Activated CD4-positive, alpha-beta T cell treated with anti-CD3 and anti-CD28 coated beads, Interleukin-2, amount 10 ng/mL, durations not matched to agents 7 days and 5 days (primary cell): ENCODE data around the gene SLC2A10. TPM values are rescaled to one million over a fixed set of nuclear protein-coding genes. Genes with fewer than 3 reads are reported as not detected.
"Not testable (repeated sequence)": the region's sequence is repeated elsewhere in the genome, so short reads cannot be mapped to it uniquely, and the experiment has no call there.

ENCODE experiments used
- CTCF ChIA-PET: fragments of 350-600 bp; sonication (Branson Sonifier 250); formaldehyde crosslinking; loops from one replicate; lab custom pipeline; 2021; ENCODE audit warnings: antibody characterized with exemption; lab: Charles Lee
- POLR2A ChIA-PET: fragments of 350-600 bp; sonication (Branson Sonifier 250); formaldehyde crosslinking; loops from one replicate; lab custom pipeline; 2021; ENCODE audit warnings: antibody characterized with exemption; lab: Charles Lee
- DNase-seq: peaks from one replicate; pipeline ENCODE4 v3.0.0-alpha.2; 2020
- H3K27ac Mint-ChIP-seq: one replicate; pipeline ENCODE4 v1.8.0; 2021; ENCODE audit warnings: mild to moderate bottlenecking, moderate library complexity, mixed read lengths
- H3K27me3 Mint-ChIP-seq: one replicate; pipeline ENCODE4 v1.8.0; 2021; ENCODE audit warnings: mixed read lengths
- H3K36me3 Mint-ChIP-seq: one replicate; pipeline ENCODE4 v1.8.0; 2021; ENCODE audit warnings: low read depth, mixed read lengths
- H3K4me1 Mint-ChIP-seq: one replicate; pipeline ENCODE4 v1.8.0; 2021; ENCODE audit warnings: mixed read lengths
- H3K4me3 Mint-ChIP-seq: one replicate; pipeline ENCODE4 v1.8.0; 2021; ENCODE audit warnings: mild to moderate bottlenecking, moderate library complexity, mixed read lengths
- H3K9me3 Mint-ChIP-seq: one replicate; pipeline ENCODE4 v1.8.0; 2021; ENCODE audit warnings: mixed read lengths
- total RNA-seq, 2 experiments: library from RNA; stranded (reverse); gene quantifications; one replicate each; pipeline ENCODE4 v1.2.3, GENCODE V29; 2021

SLC2A10 gene
- total RNA-seq, 2 experiments from 2014 or later: not detected

GRCh38 chr20:46673394-46674252 lies 35.8 kb upstream of the SLC2A10 start:
- Mint-ChIP-seq H3K27ac (no peak overlapping the region), H3K4me1 (no peaks in the 10 kb centered on the region), H3K4me3 (no peak overlapping the region), H3K9me3 (peaks cover 6% of the 10 kb centered on the region), H3K36me3 (no peaks in the 10 kb centered on the region), H3K27me3 (no peaks in the 10 kb centered on the region)
- ChIA-PET CTCF (no interaction called here), POLR2A (no interaction called here)
- no peak for DNase-seq

GRCh38 chr20:46674253-46675083 lies 35.0 kb upstream of the SLC2A10 start:
- H3K4me1 Mint-ChIP-seq: no peaks in the 10 kb centered on the region
- peaks cover 6% of the 10 kb centered on the region for H3K9me3 Mint-ChIP-seq
- no peaks in the 10 kb centered on the region for H3K36me3 Mint-ChIP-seq
- H3K27ac Mint-ChIP-seq: no peak overlapping the region
- H3K4me3 Mint-ChIP-seq: no peak overlapping the region
- H3K27me3 Mint-ChIP-seq: no peaks in the 10 kb centered on the region
- CTCF ChIA-PET: interaction anchor here (0.7 to 1.2 kb wide), 2 partner anchors 47 to 270 kb away, joined by 3 to 5 read pairs; no protein-coding TSS in a partner anchor
- no peak for DNase-seq
- POLR2A ChIA-PET: no interaction called here

GRCh38 chr20:46676649-46677316 lies 32.7 kb upstream of the SLC2A10 start:
- H3K27ac Mint-ChIP-seq, H3K36me3 Mint-ChIP-seq, H3K27me3 Mint-ChIP-seq, H3K4me3 Mint-ChIP-seq, POLR2A ChIA-PET, DNase-seq, H3K9me3 Mint-ChIP-seq: not testable (repeated sequence)
- CTCF ChIA-PET: interaction anchor here (1.1 kb wide), 1 partner anchor 12 kb away, joined by 3 read pairs; the partner anchor contains the start of gene TP53RK
- peaks cover 10% of the 10 kb centered on the region for H3K4me1 Mint-ChIP-seq

- no peak for DNase-seq
- H3K36me3 Mint-ChIP-seq: no peaks in the 10 kb centered on the region
- CTCF ChIA-PET: no interaction called here
- H3K4me3 Mint-ChIP-seq: no peak overlapping the region
- H3K4me1 Mint-ChIP-seq: peaks cover 10% of the 10 kb centered on the region
- H3K27ac Mint-ChIP-seq: no peak overlapping the region
- POLR2A ChIA-PET: no interaction called here
- H3K27me3 Mint-ChIP-seq: no peaks in the 10 kb centered on the region
- no peaks in the 10 kb centered on the region for H3K9me3 Mint-ChIP-seq
Measured at GRCh38 chr20:46677608-46678007, 31.8 kb upstream of the SLC2A10 start.

- H3K27me3 Mint-ChIP-seq: no peaks in the 10 kb centered on the region
- no peak overlapping the region for H3K4me3 Mint-ChIP-seq
- peaks cover under 1% of the 10 kb centered on the region for H3K36me3 Mint-ChIP-seq
- ChIA-PET POLR2A (no interaction called here), CTCF (no interaction called here)
- no peak overlapping the region for H3K27ac Mint-ChIP-seq
- peaks cover 10% of the 10 kb centered on the region for H3K4me1 Mint-ChIP-seq
- DNase-seq: no peak
- no peaks in the 10 kb centered on the region for H3K9me3 Mint-ChIP-seq
Measured at GRCh38 chr20:46678516-46678915, 30.9 kb upstream of the SLC2A10 start.

- CTCF ChIA-PET: interaction anchor here (0.8 to 1.4 kb wide), 7 partner anchors 9 to 176 kb away, joined by 3 to 4 read pairs (median 3); no protein-coding TSS in a partner anchor
- DNase-seq: no peak
- Mint-ChIP-seq H3K4me1 (peaks cover 18% of the 10 kb centered on the region), H3K9me3 (no peaks in the 10 kb centered on the region), H3K27ac (no peak overlapping the region), H3K4me3 (no peak overlapping the region), H3K36me3 (peaks cover 14% of the 10 kb centered on the region), H3K27me3 (no peaks in the 10 kb centered on the region)
- POLR2A ChIA-PET: no interaction called here
Measured at GRCh38 chr20:46680684-46681031, 28.8 kb upstream of the SLC2A10 start.

GRCh38 chr20:46681032-46681854 lies 28.2 kb upstream of the SLC2A10 start:
- H3K9me3 Mint-ChIP-seq: no peaks in the 10 kb centered on the region
- H3K27me3 Mint-ChIP-seq: no peaks in the 10 kb centered on the region
- H3K4me1 Mint-ChIP-seq: peaks cover 24% of the 10 kb centered on the region
- DNase-seq: peak; percentile 79
- ChIA-PET CTCF (interaction anchor here (0.8 to 1.4 kb wide), 5 partner anchors 9 to 143 kb away, joined by 3 to 4 read pairs (median 3); no protein-coding TSS in a partner anchor), POLR2A (no interaction called here)
- no peak overlapping the region for H3K27ac Mint-ChIP-seq
- no peak overlapping the region for H3K4me3 Mint-ChIP-seq
- peaks cover 20% of the 10 kb centered on the region for H3K36me3 Mint-ChIP-seq

GRCh38 chr20:46682063-46682821 lies 27.2 kb upstream of the SLC2A10 start:
- Mint-ChIP-seq H3K4me1 (peaks cover 34% of the 10 kb centered on the region), H3K36me3 (peaks cover 26% of the 10 kb centered on the region), H3K9me3 (no peaks in the 10 kb centered on the region), H3K27ac (no peak overlapping the region), H3K4me3 (no peak overlapping the region), H3K27me3 (no peaks in the 10 kb centered on the region)
- DNase-seq: no peak
- CTCF ChIA-PET: interaction anchor here (0.9 kb wide), 1 partner anchor 137 kb away, joined by 3 read pairs; no protein-coding TSS in a partner anchor
- POLR2A ChIA-PET: no interaction called here

GRCh38 chr20:46683011-46683667 lies 26.3 kb upstream of the SLC2A10 start:
- CTCF ChIA-PET: no interaction called here
- no peak overlapping the region for H3K4me3 Mint-ChIP-seq
- no peak overlapping the region for H3K27ac Mint-ChIP-seq
- H3K9me3 Mint-ChIP-seq: no peaks in the 10 kb centered on the region
- H3K36me3 Mint-ChIP-seq: peaks cover 26% of the 10 kb centered on the region
- DNase-seq: no peak
- POLR2A ChIA-PET: no interaction called here
- H3K27me3 Mint-ChIP-seq: no peaks in the 10 kb centered on the region
- peaks cover 43% of the 10 kb centered on the region for H3K4me1 Mint-ChIP-seq

- Mint-ChIP-seq H3K27me3 (no peaks in the 10 kb centered on the region), H3K36me3 (peaks cover 26% of the 10 kb centered on the region), H3K9me3 (no peaks in the 10 kb centered on the region), H3K4me1 (peaks cover 46% of the 10 kb centered on the region), H3K27ac (no peak overlapping the region), H3K4me3 (no peak overlapping the region)
- no peak for DNase-seq
- ChIA-PET CTCF (no interaction called here), POLR2A (no interaction called here)
Measured at GRCh38 chr20:46683668-46683938, 25.8 kb upstream of the SLC2A10 start.

GRCh38 chr20:46683939-46684750 lies 25.3 kb upstream of the SLC2A10 start:
- peaks cover 46% of the 10 kb centered on the region for H3K4me1 Mint-ChIP-seq
- ChIA-PET CTCF (no interaction called here), POLR2A (no interaction called here)
- no peak overlapping the region for H3K4me3 Mint-ChIP-seq
- peaks cover 26% of the 10 kb centered on the region for H3K36me3 Mint-ChIP-seq
- H3K9me3 Mint-ChIP-seq: no peaks in the 10 kb centered on the region
- H3K27me3 Mint-ChIP-seq: no peaks in the 10 kb centered on the region
- DNase-seq: no peak
- no peak overlapping the region for H3K27ac Mint-ChIP-seq
